D341Med (cell line): ENCODE measurements around the gene SLC43A1.

Experiments used
- DNase-seq: peaks from one replicate; pipeline ENCODE4 v3.0.0; 2012; ENCODE audit warnings: low spot score

The SLC43A1 gene

DNA sequence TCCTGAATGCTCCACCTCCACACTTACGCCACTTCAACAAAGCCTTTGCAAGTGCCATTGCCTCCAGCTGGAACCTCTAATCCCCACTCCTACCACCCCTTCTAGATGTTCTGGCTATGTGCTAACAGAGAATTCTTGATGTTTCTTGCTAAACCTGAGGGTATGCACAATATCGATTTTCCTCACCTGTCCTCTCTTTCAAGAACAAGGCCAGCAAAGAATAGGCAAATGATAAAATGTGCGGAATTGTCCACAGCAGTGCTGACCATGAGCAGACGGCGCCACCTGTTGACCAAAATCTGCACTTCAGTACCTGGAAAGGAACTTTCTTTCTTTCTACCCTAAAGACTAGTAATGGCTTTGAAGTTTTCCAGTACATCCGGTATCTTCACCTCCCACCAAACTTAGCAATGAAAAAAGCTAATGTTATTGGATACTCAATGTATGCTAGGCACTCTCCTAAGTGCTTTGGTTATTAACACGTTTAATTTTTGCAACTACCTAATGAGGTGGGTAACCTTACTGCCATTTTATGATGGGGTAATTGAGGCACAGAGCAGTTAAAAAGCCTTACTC lies 11.6 kb upstream of the SLC43A1 start:
- peak; percentile 51 for DNase-seq

DNA sequence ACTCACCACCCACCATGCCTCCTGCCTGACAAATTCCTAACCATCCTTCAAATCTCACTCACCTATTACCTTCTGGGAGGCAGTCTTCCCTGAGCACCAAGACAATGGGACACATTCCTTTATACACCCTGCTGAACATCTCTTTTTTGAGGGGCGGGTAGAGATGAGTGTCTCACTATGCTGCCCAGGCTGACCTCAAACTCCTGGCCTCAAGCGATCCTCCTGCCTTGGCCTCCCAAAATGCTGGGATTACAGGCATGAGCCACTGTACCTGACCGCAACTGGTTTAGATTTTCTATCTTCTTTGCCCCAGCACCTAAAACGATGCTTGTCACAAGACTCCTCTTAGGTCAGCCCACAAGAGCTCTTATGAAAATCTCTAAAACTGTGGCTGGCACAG lies 7.9 kb upstream of the SLC43A1 start:
- no peak for DNase-seq

DNA sequence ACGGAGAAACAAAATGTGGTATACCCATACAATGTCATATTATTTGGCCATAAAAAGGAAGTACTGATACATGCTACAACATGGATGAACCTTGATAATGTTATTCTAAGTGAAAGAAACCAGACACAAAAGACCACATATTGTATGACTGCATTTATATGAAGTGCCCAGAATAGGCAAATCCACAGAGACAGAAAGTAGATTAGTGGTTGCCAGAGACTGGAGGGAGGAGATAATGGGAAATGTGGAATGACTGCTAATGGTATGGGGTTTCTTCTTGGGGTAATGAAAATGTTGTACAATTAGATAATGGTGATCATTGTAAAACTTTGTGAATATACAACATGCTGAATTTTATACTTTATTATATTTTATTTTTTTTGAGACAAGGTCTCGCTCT lies 5.6 kb upstream of the SLC43A1 start:
- DNase-seq, result no peak

DNA sequence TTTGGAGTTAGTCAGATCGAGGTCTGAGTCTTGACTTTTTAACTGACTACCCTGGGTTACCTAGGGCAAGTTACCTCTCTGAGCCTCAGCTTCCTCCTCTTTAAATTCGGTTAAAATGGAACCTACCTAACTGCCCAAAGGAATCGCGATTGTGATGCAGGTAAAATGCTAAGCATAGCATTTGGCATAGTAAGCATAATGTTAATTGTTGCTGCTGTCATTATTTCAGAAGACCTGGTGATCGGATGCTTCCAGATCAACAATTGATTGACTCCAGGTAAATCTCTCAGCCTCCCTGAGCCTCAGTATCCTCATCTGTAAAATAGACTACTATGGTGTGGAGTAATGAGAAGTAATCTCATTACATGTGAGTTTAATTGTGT lies 550 bp upstream of the SLC43A1 start:
- no peak for DNase-seq

DNA sequence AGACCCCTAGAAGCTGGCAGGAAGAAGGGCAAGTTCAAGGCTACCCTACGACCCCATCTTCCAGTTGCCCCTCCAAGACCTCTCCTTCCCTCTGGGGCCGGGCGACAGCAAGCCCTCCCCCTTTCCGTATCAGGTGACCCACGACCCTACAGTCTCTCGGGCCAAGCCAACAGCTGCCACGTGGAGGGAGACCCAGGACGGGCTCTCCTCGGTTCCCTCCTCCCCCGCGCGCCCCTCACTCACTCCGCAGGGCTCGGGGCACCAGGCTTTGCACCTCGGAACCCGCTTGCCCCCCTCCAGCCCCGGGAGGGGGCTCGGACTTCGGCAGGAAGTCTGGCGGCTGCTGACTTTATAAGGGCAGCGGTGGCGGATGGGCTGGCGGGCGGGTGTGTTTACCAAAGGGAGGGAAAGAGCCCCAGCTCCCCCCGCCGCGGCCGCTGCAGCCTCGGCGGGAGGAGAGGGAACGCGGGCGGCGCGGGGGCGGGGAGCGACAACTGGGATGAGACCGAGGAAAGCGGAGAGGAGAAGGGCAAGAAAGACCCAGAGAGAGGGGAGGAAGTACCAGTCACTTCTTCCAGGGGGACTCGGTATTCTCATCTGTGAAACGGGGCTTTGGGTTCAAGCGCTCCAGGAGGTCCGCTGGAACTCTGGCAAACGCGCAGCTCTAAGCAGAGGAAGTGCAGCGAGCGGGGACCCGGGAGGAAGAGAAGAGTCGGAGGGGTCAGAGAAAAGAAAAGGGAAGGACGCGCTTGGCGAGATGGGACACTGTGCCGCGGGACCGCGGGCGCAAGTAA lies 767 bp downstream of the SLC43A1 start:
- peak; percentile 68 for DNase-seq

DNA sequence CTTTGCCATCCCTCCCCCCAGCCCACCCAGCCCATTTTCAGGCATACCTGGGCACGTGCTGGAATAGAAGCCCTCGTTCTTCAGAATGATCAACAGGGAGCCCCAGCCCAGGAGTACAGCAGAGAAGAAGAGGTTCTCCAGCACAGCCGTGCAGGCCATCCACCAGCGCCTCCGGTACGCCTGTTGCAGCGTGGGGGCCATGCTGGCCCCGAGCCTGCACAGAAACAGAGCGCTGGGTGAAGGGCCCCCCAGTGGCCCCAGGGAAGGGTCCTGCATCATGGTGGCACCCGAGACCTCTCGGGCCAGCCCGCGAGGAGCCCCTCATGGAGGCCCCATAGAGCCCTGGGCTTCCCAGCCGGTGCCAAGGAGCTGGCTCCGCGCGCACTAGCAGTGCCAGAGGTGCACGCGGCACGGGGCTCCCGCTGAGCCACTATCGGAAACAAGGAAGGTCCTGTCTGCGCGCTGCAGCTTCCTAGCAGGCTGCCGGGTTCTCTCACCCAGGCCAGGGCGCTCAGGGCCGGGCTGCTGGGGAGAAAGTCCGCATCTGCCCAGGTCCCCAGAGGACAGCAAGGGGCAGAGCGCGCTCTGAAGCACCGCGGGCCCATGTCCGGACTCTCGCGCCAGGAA lies 1.5 kb downstream of the SLC43A1 start:
- DNase-seq, result peak; percentile 77

DNA sequence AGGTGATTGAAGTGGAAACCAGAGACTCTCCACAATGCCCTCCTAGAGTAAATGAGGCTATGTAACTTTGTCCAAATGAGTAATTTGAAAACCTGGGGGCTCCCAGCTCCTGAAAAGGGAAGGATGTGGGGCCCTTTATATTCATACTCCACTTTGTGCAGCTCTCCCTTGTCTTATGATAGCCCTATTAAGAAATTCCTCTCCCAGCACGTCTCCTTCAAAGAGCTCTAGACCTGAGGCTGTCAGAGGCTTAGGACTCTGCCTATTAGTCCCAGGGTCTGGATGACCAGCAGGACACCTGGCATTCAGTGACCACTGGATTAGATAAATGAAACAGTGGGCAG lies 2.1 kb downstream of the SLC43A1 start:
- no peak for DNase-seq

DNA sequence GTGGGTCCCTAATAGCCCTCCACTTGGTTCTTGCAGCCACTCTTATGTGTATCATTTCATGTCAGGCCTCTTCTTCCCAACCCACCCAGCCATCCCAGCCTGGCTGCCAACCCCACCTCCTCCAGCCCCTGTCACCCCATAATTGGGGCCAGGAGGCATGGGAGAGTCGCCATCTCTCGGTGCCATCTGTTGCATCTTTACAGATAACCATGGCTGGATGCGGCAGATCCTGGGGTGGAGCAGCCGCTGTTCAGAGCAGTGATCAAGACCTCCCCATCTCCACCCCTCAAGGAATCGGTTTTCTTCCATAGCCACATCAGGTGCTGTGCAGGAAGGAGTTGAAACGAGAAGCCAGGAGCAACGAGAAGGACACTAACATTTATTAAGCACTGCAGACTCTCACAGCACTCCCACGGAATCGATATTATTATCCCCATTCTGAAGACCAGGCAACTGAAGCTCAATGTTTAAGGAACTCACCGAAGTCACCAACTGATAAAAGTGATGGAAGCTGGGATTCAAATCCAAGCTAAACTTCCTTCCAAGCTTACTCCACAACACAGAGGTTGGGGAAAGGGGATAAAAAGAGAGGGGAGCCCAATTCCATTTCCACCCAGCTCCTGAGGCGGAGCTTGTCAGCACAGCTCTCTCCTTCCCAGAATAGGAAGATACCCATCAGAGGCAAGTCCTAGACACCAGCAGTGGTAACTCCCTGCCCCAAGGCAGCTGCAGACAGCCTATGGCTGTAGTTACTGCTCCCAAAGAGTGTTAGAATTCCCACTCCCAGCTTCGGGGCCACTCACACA lies 2.7 kb downstream of the SLC43A1 start:
- no peak for DNase-seq

DNA sequence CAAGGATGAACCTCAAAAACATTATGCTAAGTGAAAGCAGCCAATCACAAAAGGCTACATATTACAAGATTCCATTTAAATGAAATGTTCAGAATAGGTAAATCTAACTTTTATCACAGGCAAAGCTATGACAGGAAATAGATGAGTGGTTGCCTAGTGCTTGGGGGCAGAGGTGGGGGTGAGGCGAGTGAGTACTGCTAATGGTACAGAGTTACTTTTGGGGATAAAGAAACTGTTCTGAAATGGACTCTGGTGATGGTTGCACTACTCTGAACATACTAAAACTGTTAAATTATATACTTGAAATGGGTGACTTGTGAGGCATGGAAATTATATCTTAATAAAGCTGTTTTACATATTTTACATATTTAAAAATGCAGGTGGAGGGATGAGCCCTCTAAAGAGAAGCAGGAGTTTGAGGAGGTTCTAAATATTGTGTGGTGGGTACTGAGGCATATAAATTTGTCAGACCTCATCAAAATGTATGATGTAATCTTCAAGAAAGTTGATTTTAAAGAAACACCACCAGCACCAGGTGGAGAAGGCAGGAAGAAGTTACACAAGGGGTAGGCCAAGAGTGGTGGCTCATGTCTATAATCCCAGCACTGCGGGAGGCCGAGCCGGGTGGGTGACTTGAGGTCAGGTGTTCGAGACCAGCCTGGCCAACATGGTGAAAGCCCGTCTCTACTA lies 3.6 kb downstream of the SLC43A1 start:
- no peak for DNase-seq

DNA sequence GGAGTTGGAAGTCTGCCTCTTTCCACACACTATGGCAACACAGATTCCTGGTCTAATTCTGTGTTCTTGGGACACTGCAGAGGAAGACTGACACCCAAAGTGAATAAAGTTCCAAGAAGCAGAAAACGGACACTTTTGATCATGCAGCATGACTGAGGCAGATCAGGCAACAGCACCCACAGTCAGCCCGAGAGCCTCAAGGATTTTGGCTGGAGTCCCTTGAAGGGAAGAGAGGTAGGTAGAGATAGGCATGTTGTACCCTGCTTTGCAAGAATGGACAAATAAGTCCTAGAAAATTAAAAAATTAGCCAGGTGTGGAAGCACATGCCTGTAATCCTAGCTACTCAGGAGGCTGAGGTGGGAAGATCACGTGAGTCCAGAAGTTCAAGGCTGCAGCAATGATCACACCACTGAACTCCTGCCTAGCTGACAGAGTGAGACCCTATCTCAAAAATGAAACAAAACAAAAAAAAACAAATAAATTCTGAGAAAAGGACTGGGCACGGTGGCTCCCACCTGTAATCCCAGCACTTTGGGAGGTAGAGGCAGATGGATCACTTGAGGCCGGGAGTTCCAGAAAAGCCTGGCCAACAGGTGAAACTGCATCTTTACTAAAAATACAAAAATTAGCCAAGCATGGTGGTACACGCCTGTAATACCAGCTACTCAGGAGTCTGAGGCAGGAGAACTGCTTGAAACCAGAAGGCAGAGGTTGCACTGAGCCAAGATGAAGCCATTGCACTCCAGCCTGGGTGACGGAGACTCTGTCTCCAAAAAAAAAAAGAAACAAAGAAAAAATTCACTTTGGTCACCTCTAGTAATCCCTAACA lies 6.9 kb downstream of the SLC43A1 start:
- DNase-seq, result no peak

DNA sequence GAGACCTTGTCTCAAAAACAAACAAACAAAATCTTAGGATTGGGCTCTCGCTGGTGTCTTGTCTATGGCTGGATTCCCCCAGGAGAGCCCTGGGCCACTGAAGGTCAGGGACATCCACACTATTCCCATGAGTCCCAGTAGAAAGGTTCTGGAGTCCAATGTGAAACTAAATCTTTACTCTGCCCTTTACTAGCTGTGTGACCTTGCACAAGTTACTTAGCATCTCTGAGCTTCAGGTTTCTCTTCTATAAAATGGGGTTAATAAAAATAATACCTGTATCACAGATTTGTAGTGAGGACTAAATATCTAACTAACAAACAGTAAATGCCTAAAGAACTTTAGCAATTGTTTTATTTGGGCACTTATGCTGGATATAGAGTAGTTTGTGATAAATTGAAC lies 9.0 kb downstream of the SLC43A1 start:
- DNase-seq, result no peak

DNA sequence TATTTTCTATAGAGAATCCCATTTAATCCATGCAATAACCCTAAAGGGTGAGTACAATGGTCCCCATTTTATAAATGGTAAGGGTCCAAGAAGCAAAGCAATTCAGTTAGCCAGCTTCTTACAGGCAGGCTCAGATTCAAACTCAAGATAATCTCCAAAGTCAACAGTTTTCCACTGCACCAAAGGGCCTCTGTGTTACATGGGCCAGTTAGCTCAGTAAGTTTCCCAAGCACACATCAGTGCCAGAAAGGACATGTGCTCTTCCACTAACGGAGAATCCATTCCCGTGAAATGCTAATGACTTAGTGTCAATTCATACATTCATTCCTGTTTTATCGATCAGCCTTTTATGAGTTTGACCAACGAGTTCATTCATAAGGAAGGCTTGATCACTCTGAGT lies 11.0 kb downstream of the SLC43A1 start:
- no peak for DNase-seq

DNA sequence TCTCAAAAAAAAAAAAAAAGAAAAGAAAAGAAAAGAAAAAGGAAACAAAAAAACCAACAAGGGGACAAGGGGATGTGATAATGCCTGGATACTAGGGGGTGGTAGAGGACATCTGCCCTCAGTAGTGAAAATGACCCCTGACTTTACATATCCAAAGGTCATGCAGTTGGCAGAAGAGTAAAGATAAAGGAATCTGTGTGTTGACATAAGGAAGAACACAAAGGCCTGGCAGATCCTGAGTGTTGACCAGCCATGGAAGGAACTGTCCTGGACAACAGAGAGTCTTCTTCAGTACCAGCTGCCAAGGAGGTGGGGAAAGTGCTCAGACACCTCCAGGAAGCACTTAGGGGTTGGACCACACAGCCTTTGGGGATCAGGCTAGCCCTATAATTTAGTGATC lies 12.6 kb downstream of the SLC43A1 start:
- no peak for DNase-seq

DNA sequence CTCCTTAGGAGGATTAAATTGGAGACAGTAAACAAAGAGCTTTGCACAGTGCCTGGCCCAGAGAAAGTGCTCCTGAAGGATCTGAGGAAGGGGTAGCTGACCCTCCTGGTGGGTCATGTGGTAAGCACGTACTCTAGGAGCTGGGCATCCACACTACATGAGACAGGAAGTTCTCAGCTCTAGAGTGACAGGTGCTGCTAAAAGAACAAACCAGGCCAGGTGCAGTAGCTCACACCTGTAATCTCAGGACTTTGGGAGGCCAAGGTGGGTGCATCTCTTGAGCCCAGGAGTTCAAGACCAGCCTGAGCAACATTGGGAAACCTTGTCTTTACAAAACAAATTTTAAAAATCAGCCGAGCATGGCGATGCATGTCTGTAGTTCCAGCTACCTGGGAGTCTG lies 13.1 kb downstream of the SLC43A1 start:
- DNase-seq, result no peak

DNA sequence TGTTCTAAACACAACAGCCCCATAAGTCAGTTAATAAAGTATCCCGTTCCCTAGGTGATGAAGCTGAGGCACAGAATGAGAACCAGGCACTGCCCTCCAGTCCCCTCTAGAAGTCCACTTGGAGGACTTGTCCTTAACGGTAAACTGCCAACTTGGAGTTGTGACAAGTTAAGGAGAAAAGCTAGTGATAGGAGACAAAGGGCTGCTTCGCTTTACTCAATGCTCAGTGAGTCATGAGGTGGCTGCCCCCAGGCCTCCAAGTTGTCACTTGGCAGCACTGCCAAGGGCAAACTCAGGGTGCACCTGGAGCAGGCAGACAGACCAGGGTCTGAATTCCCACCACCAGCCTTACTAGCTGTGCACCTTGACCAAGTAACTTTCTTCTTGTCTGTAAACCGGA lies 13.5 kb downstream of the SLC43A1 start:
- no peak for DNase-seq

DNA sequence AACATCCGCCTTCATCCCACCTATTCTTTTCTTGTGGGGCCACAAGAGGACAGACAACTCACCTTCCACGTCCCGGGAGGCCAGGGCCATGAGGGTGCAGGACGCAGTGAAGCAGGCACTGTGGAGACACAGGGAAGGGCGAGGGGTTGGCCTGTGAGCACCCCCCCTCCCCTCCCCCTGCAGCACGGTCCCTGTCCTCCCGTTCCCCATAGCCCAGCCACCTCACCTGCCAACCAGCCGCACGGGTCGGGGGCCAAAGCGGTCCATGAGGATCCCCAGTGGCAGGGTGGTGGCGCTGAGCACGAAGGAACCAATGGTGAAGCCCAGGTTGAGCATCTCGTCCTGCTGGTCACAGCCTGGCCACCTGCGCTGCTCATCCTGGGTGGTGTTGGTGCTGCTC lies 14.6 kb downstream of the SLC43A1 start:
- no peak for DNase-seq

DNA sequence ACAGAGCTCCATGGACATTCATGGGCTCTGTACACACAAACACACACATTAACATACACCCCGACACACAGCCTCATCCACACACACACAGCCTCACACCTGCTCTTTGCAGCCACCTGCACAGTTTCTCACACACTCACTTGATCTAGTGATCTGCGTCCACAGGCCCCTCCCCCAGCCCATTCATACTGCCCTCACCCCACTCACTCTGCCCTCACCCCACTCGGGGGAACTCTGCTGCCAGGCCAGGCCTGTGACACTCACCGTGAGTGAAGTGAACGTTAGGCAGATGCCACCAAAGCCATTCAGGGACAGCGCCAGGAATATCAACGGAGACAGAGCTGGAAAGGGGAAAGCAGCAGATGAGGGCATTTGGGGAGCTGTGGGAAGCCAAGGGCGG lies 15.0 kb downstream of the SLC43A1 start:
- no peak for DNase-seq

DNA sequence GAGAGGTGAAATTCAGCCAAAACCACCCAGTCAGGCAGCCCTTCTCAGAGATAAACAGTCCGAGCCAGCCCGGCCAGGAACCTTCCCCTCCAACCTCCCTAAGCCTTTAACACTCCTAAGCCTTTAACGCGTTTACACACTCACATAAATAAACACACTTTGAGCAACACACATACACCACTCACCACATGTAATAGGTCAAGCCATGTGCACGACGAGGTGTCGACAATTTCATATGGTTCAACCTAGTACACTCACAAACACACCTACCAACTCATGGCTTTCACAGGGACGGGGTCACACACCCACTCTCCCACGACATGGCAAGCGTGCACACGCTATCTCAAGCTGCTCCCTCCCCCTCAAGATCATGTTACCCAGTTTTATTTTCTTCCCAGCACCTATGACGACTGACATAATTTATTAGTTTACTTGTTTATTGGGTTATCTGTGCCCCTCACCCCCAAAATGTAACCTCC lies 15.5 kb downstream of the SLC43A1 start:
- DNase-seq, result no peak

DNA sequence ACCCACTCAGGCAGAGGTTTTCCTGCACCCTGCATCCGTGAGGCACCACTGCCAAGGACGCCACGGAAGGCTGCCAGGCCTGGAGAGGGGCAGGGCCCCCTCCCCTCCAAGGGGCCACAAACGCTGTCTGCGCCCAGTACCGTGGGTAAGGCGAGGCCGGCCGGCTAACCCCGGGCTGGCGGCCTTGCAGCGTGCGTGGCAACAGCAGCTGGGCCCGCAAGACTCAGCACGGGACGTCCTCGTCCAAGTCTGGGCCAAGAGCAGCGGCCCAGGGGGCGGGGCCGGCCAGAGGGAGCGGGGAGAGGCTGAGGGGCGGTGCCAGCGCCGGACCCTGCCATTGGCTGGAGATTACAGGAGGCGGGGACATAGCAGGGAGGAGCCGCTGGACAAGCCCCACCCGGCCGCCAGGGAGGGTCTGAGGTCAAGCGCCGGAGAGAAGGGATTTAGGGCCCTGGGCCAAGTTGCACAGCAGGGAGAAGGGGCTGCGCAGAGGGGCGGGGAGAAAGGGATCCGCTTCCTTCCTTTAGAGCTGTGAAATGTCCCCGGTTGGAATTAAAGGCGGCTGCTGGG lies 16.0 kb downstream of the SLC43A1 start:
- DNase-seq, result peak; percentile 98

DNA sequence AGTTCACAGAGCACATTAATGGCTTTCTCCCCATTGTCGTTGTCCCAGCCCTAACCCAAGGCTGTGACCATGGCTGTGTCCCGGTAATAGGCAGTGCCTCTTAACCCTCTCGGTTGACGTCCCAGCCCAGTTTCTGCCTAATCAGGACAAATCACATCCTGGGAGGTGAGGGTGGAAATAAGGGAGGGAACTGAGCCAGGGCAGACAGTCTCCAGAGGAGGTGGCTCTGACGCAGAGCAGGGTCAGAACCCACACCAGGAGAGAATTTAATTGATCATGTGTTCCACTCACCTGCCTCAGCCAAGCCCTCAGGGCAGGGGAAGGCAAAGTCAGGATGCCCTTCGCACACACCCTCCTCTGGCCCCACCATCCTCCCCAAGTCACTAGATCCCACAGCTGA lies 17.0 kb downstream of the SLC43A1 start:
- DNase-seq, result no peak
